Heart left ventricle (tissue), 13 donors: ENCODE results near the gene INPP4A.

Experiments used
- POLR2A ChIP-seq, 2 donors: fragments of 450-650 bp; IDR thresholded peaks; one replicate each; pipeline ENCODE4 v1.6.1; 2017; ENCODE audit warnings: antibody characterized with exemption in 2 of 2, mild to moderate bottlenecking in 2 of 2, moderate library complexity in 2 of 2
- TF ChIP-seq, protein P1 (sequence below), 12 donors: fragments of 200-600 bp; sonication (generic) in 4 of 12; IDR thresholded peaks; one replicate each; pipeline versions ENCODE4 v1.5.0 to v1.8.0; 2018 to 2022; ENCODE audit warnings: antibody characterized with exemption in 12 of 12, mild to moderate bottlenecking in 5 of 12
- donor health status: ischemic (EF 13 %, LVEDD 7.1; RV severe dilation, severe dysfunction).
- donor health status: DM: no; HTN: yes; CAD: no.
- donor health status: DM: no; HTN: no; CAD: no.
- donor health status: ischemic (EF 25% LVEDD 6.9; RV normal size, moderate dysfunction).
- donor health status: ischemic (EF 25% LVEDD 5.7; RV mildly dilated, moderate dysfunction).
- donor health status: ischemic (EF 35%, LVEDD 5.7; RV mildly dilated, moderate dysfunction).
- donor health status: nonischemic (EF 11% LVEDD 7.7; RV severe dilation, severe dysfunction).
- donor health status: DM: yes; HTN: yes; CAD: no.
- donor health status: PGD.
- donor health status: ischemic (EF 29% LVEDD 5.4; RV normal size, mild dysfunction).
- donor health status: nonischemic (EF 23%, LVEDD 6.1; RV moderate dilation, normal function).

- TF ChIP-seq, protein P1, sequence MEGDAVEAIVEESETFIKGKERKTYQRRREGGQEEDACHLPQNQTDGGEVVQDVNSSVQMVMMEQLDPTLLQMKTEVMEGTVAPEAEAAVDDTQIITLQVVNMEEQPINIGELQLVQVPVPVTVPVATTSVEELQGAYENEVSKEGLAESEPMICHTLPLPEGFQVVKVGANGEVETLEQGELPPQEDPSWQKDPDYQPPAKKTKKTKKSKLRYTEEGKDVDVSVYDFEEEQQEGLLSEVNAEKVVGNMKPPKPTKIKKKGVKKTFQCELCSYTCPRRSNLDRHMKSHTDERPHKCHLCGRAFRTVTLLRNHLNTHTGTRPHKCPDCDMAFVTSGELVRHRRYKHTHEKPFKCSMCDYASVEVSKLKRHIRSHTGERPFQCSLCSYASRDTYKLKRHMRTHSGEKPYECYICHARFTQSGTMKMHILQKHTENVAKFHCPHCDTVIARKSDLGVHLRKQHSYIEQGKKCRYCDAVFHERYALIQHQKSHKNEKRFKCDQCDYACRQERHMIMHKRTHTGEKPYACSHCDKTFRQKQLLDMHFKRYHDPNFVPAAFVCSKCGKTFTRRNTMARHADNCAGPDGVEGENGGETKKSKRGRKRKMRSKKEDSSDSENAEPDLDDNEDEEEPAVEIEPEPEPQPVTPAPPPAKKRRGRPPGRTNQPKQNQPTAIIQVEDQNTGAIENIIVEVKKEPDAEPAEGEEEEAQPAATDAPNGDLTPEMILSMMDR (IDR thresholded peaks at IDR 0.05) = no peak
- no peak for TF ChIP-seq POLR2A (IDR thresholded peaks at IDR 0.05)
Measured at GRCh38 chr2:98478907-98479306, 34.2 kb downstream of the INPP4A start.
